Activated CD8-positive, alpha-beta T cell treated with anti-CD3 and anti-CD28 coated beads, Interleukin-2, amount 10 ng/mL, durations not matched to agents 7 days and 5 days (primary cell): ENCODE measurements around the gene ELOVL5. TPM values are rescaled to one million over a fixed set of nuclear protein-coding genes. Genes with fewer than 3 reads are reported as not detected.
A peak's percentile ranks its signal among the peaks of the same experiment; 100 is the strongest.
"Not testable (repeated sequence)": the region's sequence is repeated elsewhere in the genome, so short reads cannot be mapped to it uniquely, and the experiment has no call there.

Experiments
- ATAC-seq: fragments of 150-1000 bp; cut with Tn5 transposase; one replicate; pipeline ENCODE4 v1.10.0; 2021; ENCODE audit warnings: moderate library complexity
- CTCF ChIA-PET: fragments of 350-600 bp; sonication (Branson Sonifier 250); formaldehyde crosslinking; loops from one replicate; lab custom pipeline; 2021; ENCODE audit warnings: antibody characterized with exemption; lab: Charles Lee
- POLR2A ChIA-PET: fragments of 350-600 bp; sonication (Branson Sonifier 250); formaldehyde crosslinking; loops from one replicate; lab custom pipeline; 2021; ENCODE audit warnings: antibody characterized with exemption; lab: Charles Lee
- DNase-seq: peaks from one replicate; pipeline ENCODE4 v3.0.0-alpha.2; 2020
- H3K27ac Mint-ChIP-seq: one replicate; pipeline ENCODE4 v1.8.0; 2021; ENCODE audit warnings: mild to moderate bottlenecking, mixed read lengths
- H3K27me3 Mint-ChIP-seq: one replicate; pipeline ENCODE4 v1.8.0; 2021; ENCODE audit warnings: low read depth, mixed read lengths
- H3K36me3 Mint-ChIP-seq: one replicate; pipeline ENCODE4 v1.8.0; 2021; ENCODE audit warnings: low read depth, mixed read lengths
- H3K4me1 Mint-ChIP-seq: one replicate; pipeline ENCODE4 v1.8.0; 2021; ENCODE audit warnings: low read depth, mixed read lengths
- H3K4me3 Mint-ChIP-seq: one replicate; pipeline ENCODE4 v1.8.0; 2021; ENCODE audit warnings: mild to moderate bottlenecking, mixed read lengths
- H3K9me3 Mint-ChIP-seq: one replicate; pipeline ENCODE4 v1.8.0; 2022; ENCODE audit warnings: mixed read lengths; ENCODE audit not compliant: insufficient read depth
- total RNA-seq, 2 experiments: library from RNA; stranded (reverse); gene quantifications; one replicate each; pipeline ENCODE4 v1.2.3, GENCODE V29; 2021

ELOVL5 gene, protein sequence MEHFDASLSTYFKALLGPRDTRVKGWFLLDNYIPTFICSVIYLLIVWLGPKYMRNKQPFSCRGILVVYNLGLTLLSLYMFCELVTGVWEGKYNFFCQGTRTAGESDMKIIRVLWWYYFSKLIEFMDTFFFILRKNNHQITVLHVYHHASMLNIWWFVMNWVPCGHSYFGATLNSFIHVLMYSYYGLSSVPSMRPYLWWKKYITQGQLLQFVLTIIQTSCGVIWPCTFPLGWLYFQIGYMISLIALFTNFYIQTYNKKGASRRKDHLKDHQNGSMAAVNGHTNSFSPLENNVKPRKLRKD
- 100 to 1,000 TPM; 116 TPM for total RNA-seq

DNA sequence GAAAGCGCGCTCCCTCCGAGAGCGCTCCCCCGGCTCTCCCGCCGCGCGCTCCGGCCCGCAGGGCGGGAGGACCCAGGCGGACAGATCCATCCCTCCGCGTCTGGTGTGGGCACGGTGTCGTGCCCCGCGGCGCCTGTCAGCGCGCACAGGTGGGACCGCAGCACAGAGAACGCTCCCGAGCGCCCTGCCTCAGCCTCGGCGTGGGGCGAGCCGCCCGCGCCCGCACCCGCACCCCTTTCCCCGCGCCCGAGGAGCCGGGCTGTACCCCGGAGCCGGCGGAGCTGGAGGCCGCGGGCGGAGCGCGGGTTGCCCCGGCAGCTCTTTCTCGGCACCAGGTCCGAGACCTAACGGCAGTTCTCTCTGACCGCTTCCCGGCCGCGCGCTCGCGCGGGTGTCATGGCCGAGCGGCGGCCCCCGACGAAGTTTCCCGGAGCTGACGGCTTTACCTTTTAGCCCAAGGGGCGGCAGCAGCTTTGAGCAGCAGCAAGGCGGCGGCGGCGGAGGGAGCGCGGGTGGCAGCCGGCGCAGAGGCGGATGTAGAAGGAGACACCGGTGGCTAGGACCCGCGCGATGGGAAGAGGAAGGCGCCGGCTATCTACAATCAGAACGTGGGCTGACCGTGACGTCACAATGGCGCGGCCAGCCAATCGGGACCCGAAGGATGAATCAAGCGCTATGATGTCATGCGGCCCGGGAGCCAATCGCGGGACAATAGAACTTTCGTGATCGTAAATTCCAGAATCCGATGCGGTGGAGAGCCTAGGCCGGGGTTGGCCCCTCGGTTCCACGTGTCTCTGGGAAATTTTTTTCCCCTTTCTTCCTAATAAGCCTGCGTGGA lies at the start of gene ELOVL5:
Gene ELOVL5 (minus strand): TSS at position 580 of the 838 bp plus-strand sequence. CDS start 53,251 bp downstream, outside the sequence.
- no peaks in the 10 kb centered on the region for H3K9me3 Mint-ChIP-seq
- POLR2A ChIA-PET, result interaction anchor here (0.8 to 8.2 kb wide), 9 partner anchors 9 to 283 kb away, joined by 3 to 122 read pairs (median 5); no protein-coding TSS in a partner anchor
- H3K4me1 Mint-ChIP-seq, result peaks cover 46% of the 10 kb centered on the region
- CTCF ChIA-PET, result interaction anchor here (1.4 to 3.2 kb wide), 9 partner anchors 11 to 62 kb away, joined by 3 to 39 read pairs (median 6); no protein-coding TSS in a partner anchor
- H3K4me3 Mint-ChIP-seq, result peak within 1 kb of the TSS; percentile 96
- DNase-seq (peak; percentile 98), ATAC-seq (peak; percentile 80)
- peaks cover 21% of the 10 kb centered on the region for H3K27me3 Mint-ChIP-seq
- H3K27ac Mint-ChIP-seq, result peak within 1 kb of the TSS; percentile 92
- peaks cover 29% of the 10 kb centered on the region for H3K36me3 Mint-ChIP-seq

DNA sequence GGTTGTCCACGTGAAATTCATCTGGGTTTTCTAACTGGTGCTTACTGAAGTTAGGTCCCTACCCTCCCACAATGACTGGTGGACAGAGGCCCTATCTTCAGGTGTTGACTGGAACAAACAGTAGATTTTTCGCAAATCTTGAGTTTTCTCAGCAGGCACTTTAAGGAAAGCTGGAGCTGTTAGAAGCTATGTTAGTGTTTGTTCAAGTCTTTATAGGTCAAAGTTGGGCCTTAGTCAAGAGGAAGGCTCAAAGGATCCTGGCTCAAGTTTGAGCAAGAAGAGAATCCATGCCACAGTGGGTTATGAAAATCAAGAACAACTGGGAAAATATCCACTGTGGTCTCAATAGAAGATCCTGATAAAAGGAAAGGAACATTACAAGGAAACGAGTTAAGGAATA lies 48.5 kb upstream of the ELOVL5 start:
- Mint-ChIP-seq H3K9me3 (no peaks in the 10 kb centered on the region), H3K36me3 (no peaks in the 10 kb centered on the region), H3K4me3 (no peak overlapping the region), H3K27ac (no peak overlapping the region), H3K4me1 (no peaks in the 10 kb centered on the region), H3K27me3 (peaks cover 2% of the 10 kb centered on the region)
- ChIA-PET CTCF (no interaction called here), POLR2A (no interaction called here)
- ATAC-seq, result no peak
- DNase-seq, result no peak

DNA sequence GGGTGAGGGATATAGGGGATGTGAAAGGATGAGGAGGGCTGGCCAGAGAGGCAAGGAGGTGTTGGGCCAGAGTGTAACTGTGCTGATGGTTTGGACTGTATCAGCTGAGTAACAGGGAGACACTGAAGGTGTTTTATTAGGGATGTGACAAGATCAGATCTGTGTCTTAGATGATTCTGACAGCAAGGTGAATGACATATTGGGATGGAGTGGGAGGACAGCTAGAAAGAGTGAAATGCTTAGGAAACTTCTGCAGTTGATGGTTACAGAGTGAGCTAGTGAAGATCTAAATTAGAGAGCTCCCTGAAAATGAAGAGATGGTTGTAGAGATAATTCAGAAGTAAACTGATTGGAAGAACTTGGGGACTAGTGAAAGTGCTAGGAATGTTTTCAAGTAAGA lies 47.2 kb upstream of the ELOVL5 start:
- no peaks in the 10 kb centered on the region for H3K9me3 Mint-ChIP-seq
- peaks cover 2% of the 10 kb centered on the region for H3K27me3 Mint-ChIP-seq
- POLR2A ChIA-PET, result no interaction called here
- ATAC-seq, result no peak
- DNase-seq, result no peak
- no peaks in the 10 kb centered on the region for H3K36me3 Mint-ChIP-seq
- CTCF ChIA-PET, result no interaction called here
- H3K4me1 Mint-ChIP-seq, result no peaks in the 10 kb centered on the region
- H3K27ac Mint-ChIP-seq, result no peak overlapping the region
- no peak overlapping the region for H3K4me3 Mint-ChIP-seq

DNA sequence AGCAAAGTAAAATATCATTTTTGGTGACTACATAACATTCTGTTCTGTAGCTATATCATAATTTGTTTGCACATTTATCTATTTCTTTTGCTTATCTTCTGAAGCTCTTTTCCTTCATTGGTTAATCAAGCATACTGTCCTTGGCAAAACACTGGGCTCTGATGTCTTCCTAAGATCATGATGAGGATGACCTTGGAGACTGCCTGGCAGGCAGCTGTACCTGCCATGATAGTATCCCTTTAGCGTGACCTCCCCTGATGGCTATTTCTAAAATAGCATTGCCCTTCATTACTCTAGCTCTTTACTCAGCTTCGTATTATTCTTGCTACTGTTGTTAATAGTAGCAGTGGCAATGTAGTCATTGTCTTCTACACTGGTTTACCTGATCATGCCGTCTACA lies 46.0 kb upstream of the ELOVL5 start:
- no peak overlapping the region for H3K4me3 Mint-ChIP-seq
- H3K9me3 Mint-ChIP-seq, result no peaks in the 10 kb centered on the region
- ATAC-seq (no peak), DNase-seq (no peak)
- POLR2A ChIA-PET, result no interaction called here
- no peaks in the 10 kb centered on the region for H3K4me1 Mint-ChIP-seq
- no peak overlapping the region for H3K27ac Mint-ChIP-seq
- H3K36me3 Mint-ChIP-seq, result no peaks in the 10 kb centered on the region
- H3K27me3 Mint-ChIP-seq, result peaks cover 4% of the 10 kb centered on the region
- CTCF ChIA-PET, result interaction anchor here (1.3 to 1.4 kb wide), 2 partner anchors 13 to 16 kb away, joined by 3 to 8 read pairs; no protein-coding TSS in a partner anchor

DNA sequence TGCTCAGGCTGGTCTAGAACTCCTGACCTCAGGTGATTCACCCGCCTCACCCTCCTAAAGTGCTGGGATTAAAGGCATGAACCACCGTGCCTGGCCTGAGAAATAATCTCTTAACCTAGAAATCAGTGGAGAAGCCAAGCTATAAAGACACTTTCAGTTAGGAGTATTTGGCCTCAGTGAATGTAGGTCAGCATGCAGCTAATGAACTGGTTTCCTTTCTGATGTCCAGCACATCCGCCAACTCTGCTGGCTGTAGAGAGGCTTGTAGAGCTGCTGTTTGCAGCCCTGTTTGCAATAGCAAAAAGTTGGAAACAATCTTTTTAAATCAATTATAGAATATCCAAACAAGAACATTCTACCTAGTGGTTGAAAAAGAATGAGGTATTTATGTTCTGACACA lies 42.4 kb upstream of the ELOVL5 start:
- DNase-seq (no peak), ATAC-seq (no peak)
- POLR2A ChIA-PET, result no interaction called here
- Mint-ChIP-seq H3K36me3 (no peaks in the 10 kb centered on the region), H3K9me3 (no peaks in the 10 kb centered on the region), H3K4me1 (no peaks in the 10 kb centered on the region), H3K4me3 (no peak overlapping the region), H3K27me3 (peaks cover 15% of the 10 kb centered on the region), H3K27ac (no peak overlapping the region)
- CTCF ChIA-PET, result no interaction called here

DNA sequence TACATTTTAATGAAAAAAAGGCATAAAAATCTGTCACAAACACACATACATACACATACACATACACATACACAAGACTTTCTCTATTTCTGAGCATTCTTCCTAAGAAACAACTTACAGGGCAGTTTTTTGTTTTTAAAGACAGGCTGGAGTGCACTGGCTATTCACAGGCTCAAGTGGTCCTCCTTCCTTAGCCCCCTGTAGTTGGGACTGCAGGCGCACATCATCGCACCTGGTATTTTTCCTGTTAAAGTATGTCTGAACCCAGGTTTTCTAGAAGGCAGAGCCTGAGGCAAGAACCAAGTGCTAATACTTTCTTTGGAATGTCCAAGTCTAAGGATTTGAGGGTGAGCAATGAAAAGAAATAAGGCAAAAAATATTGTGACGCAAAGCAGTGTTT lies 41.3 kb upstream of the ELOVL5 start:
- Mint-ChIP-seq H3K4me3 (no peak overlapping the region), H3K9me3 (no peaks in the 10 kb centered on the region), H3K36me3 (no peaks in the 10 kb centered on the region), H3K4me1 (no peaks in the 10 kb centered on the region), H3K27ac (no peak overlapping the region), H3K27me3 (peaks cover 22% of the 10 kb centered on the region)
- ChIA-PET CTCF (no interaction called here), POLR2A (no interaction called here)
- ATAC-seq (no peak), DNase-seq (no peak)

DNA sequence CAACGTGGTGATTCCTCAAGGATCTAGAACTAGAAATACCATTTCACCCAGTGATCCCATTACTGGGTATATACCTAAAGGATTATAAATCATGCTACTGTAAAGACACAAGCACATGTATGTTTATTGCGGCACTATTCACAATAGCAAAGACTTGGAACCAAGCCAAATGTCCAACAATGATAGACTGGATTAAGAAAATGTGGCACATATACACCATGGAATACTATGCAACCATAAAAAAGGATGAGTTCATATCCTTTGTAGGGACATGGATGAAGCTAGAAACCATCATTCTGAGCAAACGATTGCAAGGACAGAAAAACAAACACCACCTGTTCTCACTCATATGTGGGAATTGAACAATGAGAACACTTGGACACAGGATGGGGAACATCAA lies 39.9 kb upstream of the ELOVL5 start:
- H3K36me3 Mint-ChIP-seq, H3K4me3 Mint-ChIP-seq, CTCF ChIA-PET, DNase-seq, H3K4me1 Mint-ChIP-seq, POLR2A ChIA-PET, H3K9me3 Mint-ChIP-seq, ATAC-seq, H3K27ac Mint-ChIP-seq: not testable (repeated sequence)
- peaks cover 24% of the 10 kb centered on the region for H3K27me3 Mint-ChIP-seq

DNA sequence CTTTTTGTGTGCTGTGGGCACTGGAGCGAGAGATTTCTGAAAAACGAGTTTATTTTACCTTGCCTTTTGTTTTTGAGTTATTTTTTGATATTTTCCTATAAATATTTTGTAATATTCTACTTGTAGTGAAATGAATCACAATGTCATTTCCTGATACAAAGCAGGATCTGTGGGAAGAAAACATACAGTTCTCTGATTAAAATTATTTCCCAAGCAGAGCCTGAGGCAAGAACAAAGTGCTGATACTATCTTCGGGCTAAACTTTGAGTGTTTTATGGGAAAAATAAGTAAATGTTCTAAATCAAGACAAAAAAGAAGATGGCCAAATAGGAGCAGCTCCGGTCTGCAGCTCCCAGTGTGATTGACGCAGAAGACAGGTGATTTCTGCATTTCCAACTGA lies 33.7 kb upstream of the ELOVL5 start:
- H3K4me3 Mint-ChIP-seq, result no peak overlapping the region
- no peaks in the 10 kb centered on the region for H3K9me3 Mint-ChIP-seq
- no peak overlapping the region for H3K27ac Mint-ChIP-seq
- ATAC-seq (no peak), DNase-seq (no peak)
- no peaks in the 10 kb centered on the region for H3K4me1 Mint-ChIP-seq
- ChIA-PET POLR2A (no interaction called here), CTCF (interaction anchor here (1.0 kb wide), 1 partner anchor 45 kb away, joined by 3 read pairs; no protein-coding TSS in a partner anchor)
- H3K27me3 Mint-ChIP-seq, result peaks cover 26% of the 10 kb centered on the region
- H3K36me3 Mint-ChIP-seq, result no peaks in the 10 kb centered on the region

DNA sequence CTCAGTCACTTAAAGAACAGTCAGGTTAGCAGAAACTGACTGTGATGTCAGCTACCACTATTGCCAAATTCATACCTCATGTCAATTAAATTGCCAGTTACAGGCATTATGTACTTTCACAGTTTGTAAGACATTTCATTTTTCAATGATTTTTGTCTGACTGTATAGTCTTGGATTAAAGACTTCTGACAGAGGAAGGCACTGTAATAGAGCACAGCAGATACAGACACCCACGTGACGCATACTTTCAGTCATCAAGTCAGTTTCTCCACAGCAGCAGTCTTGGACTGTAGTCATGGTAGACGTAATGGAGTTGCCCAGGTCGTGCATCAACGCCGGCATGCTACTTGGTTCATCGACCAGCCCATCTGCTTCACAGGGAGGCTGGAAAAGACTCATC lies 29.5 kb upstream of the ELOVL5 start:
- ATAC-seq (no peak), DNase-seq (no peak)
- ChIA-PET POLR2A (no interaction called here), CTCF (no interaction called here)
- H3K4me1 Mint-ChIP-seq, result no peaks in the 10 kb centered on the region
- H3K36me3 Mint-ChIP-seq, result no peaks in the 10 kb centered on the region
- H3K9me3 Mint-ChIP-seq, result no peaks in the 10 kb centered on the region
- peaks cover 28% of the 10 kb centered on the region for H3K27me3 Mint-ChIP-seq
- H3K27ac Mint-ChIP-seq, result no peak overlapping the region
- H3K4me3 Mint-ChIP-seq, result no peak overlapping the region

DNA sequence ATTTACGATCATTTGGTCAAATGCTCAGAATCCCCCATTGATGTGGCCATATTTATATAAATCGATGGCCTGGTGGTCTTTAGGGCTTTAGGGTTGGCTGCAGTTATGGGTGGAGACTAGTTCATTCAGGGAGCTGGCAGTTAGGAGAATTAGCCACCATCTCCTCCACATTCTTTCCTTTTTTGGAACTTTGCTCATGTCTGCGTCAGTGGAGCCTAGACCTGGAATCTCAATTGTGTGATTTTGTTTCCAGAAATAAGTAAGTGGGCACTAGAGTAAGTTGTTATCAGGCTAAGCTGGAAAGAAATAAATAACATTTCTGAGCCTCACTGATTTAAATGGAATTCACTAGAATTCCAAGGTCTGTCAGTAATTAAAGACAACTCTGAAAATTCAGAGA lies 29.0 kb upstream of the ELOVL5 start:
- Mint-ChIP-seq H3K9me3 (no peaks in the 10 kb centered on the region), H3K36me3 (no peaks in the 10 kb centered on the region), H3K27ac (no peak overlapping the region), H3K27me3 (peaks cover 28% of the 10 kb centered on the region), H3K4me1 (no peaks in the 10 kb centered on the region), H3K4me3 (no peak overlapping the region)
- DNase-seq, result no peak
- ChIA-PET CTCF (no interaction called here), POLR2A (no interaction called here)
- ATAC-seq, result no peak

DNA sequence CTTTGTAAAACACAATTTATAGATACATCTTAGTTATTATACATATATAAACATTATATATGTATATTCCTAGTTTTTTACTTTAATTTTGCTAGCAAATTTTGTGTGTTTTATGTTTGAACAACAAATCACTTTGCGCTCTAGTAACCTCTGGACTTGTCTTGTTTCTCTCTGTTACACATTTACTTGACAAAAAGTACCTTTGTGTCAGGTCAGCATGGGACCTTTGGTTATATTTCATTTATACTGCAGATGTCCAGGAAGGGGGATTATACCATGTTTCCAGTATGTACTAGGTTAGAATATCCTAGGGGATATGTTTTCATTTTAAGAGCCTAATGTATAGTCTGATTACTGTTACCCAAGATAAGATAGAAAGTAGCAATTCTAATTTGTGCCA lies 28.5 kb upstream of the ELOVL5 start:
- H3K27me3 Mint-ChIP-seq, result peaks cover 28% of the 10 kb centered on the region
- no peak overlapping the region for H3K27ac Mint-ChIP-seq
- no peak for DNase-seq
- ChIA-PET POLR2A (no interaction called here), CTCF (no interaction called here)
- H3K36me3 Mint-ChIP-seq, result no peaks in the 10 kb centered on the region
- H3K4me3 Mint-ChIP-seq, result no peak overlapping the region
- H3K4me1 Mint-ChIP-seq, result no peaks in the 10 kb centered on the region
- no peak for ATAC-seq
- no peaks in the 10 kb centered on the region for H3K9me3 Mint-ChIP-seq

DNA sequence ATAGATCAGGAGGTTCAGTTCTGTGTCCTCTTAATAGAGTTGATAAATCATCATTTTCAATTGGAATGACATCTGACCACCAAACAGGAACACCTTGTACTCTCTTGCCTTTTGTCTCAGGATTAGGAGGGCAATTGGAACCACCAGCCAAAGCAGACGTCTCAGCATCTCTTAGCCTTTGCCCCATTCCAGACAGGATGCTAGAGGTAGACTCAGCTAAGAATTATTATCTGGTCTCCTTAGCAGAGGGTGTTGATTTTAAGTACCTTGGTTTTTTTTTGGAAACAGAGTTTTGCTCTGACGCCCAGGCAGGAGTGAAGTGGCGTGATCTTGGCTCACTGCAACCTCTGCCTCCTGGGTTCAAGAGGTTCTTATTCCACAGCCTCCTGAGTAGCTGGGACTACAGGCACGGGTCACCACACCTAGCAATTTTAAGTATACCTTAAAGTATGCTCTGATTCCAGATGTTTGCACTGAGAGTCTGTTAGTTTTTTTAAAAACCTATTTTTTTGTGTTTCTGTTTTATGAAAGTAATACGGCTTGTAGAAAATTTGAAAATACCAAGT lies 28.0 kb upstream of the ELOVL5 start:
- no peak overlapping the region for H3K4me3 Mint-ChIP-seq
- H3K4me1 Mint-ChIP-seq, result no peaks in the 10 kb centered on the region
- POLR2A ChIA-PET, result no interaction called here
- H3K36me3 Mint-ChIP-seq, result no peaks in the 10 kb centered on the region
- CTCF ChIA-PET, result no interaction called here
- H3K27ac Mint-ChIP-seq, result no peak overlapping the region
- no peak for ATAC-seq
- H3K27me3 Mint-ChIP-seq, result peaks cover 28% of the 10 kb centered on the region
- H3K9me3 Mint-ChIP-seq, result no peaks in the 10 kb centered on the region
- DNase-seq, result no peak
